Fibroblast of upper back skin (primary cell): ENCODE measurements around the gene CLASP1.
A peak's percentile ranks its signal among the peaks of the same experiment; 100 is the strongest.
"Not testable (repeated sequence)": the region's sequence is repeated elsewhere in the genome, so short reads cannot be mapped to it uniquely, and the experiment has no call there.

Experiments used
- DNase-seq: peaks from one replicate; pipeline ENCODE4 v3.0.0-alpha.2; 2013

The CLASP1 gene

DNA sequence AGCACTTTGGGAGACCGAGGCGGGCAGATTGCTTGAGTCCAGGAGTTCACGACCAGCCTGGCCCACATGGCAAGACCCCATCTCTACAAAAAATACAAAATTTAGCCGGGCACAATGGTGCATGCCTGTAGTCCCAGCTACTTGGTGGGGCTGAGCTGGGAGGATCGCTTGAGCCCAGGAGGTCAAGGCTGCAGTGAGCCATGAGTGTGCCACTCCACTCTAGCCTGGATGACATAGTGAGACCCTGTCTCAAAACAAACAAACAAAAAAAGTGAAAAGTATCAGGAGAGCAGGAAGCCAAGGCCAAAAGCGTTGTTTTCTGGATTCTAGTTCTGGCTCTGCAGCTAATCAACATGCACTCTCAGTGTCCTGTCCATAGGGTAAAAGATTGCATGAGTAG is 10.7 kb upstream of the CLASP1 start:
- no peak for DNase-seq

DNA sequence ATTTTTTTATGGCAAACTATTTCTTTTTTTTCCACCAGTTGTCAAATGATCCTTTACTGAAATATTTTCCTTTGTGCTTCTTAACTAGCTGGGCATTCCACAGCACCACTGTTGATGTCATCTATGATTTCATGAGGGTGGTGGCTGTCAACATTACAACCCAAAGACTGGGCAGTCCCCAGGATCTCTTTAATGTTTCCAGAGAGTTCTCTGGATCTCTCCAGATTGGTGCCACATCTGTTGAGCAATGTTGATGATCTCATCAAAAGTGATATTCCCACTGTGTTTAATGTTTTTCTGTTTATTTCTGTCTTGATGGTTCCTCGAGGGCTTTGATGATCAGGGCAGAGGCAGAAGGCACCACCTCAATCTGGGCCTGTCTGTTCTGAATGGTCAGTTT is 9.1 kb upstream of the CLASP1 start:
- DNase-seq = not testable (repeated sequence)

DNA sequence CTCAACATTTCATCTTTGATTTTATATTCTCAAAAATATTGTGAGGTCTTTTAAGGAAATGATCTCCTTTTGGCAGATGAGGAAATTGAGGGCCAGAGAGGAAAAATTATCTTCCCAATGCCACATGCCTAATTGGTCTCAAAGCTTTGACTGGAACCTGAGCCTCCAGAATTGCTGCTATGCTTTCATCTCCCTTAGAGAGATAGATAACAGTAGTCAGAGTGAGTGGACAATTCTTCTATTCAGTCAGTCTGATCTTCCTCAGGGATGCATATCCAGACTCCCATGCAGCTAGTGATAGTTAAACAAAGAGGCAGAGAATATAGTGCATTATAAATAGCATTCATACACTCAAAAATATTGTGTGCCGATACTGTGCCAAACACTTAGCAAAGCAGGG is 3.8 kb upstream of the CLASP1 start:
- DNase-seq = no peak

DNA sequence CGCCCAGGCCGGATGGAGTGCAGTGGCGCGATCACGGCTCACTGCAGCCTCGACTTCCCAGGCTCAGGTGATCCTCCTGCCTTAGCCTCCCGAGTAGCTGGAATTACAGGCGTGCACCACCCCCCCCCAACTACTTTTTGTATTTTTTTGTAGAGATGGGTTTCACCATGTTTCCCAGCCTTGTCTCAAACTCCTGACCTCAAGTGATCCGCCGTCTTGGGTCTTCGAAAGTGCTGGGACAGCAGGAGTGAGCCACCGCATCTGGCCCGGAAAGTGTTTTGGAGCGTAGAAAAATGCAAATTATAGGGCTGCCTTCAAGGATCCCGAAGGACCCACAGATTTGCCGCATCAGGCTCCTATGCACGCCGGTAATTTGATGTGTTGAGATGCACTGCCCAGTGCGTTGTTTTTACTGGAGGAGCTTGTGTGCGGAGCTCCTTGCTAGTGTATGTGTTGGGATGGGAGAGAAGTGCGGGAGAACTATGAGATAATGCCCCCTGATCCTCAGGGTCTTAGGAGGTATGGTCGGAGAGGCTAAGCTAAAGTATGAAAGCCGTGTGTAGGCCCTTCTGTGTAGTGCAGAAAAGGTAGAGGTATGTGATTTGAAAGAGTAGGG is 1.2 kb upstream of the CLASP1 start:
- DNase-seq = no peak

DNA sequence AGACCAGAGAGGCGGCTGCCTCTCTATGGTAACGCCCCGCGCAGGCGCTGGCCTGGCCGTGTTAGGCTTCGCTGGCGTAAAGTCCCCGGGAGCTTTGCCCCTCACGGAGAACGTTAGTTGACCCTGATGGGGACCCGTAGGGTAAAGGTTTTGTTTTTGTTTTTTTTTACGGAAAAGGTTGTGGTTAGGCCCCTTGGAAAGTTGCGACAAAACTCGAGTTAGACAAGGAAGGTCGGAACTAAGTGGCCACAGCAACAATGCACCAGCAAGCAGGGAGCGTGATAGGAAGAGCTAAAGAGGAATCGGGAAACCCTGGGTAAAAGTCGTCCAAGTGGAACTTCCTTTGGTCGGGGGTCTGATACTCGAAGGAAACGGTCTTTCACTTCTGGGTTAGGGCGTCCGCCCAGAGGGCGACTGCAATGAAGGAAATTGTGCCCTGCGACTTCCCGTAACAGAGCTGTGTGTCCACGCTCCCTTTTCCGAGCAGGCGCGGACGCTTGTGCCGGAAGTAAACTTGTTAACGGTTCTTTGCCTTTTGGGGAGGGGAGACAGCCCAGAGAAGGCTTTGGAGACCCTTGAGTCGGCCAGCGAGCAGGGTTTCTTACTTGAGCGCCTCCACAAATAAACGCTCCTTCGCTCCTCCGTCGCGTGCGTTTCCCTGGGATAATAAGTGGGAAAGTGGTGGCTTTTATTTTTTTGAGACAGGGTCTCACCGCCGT is 493 bp upstream of the CLASP1 start:
- DNase-seq = peak; percentile 98

DNA sequence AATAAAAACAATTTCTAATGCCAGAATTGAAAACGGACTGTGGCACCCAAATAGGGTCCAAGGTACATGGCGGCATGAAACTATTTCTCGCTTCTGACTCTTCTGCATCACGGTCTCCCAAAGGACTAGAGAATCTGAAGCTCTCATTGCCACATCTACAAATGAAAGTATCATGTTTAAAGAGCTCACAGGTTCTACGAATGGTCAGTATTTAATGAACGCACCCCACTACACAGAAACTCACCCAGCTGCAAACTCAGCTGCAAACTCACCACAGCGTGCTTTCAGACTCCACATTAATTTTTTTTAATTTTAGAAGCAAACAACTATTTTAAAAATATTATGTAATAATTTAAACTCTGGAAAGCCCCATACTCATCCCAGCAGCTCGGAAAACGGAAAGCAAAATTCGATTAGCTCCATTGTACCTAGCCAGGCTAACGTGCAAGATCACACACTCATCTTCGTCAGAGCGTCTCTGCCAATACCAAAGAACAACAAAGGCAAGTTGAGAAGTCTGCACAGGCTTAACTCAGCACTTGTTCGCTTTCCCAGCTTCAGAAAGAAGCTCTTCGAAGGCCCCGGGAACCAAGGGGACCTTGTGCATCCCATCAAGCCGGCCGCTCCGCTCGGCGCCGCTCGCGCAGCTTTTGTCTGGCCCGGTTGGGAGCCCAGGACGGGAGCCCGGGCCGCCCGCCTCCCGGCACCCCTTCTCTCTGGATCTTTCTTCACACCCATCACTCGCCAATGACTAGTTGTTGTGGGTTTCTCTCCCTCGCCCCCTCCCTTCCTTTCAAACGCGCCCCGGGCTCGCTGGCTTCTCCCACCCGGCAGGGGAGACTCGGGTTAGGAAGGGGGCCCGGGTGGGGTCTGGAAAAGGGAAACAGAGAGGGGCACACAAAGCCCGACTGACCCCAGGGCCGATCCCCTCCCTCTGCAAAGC is 785 bp downstream of the CLASP1 start:
- DNase-seq = peak; percentile 48

DNA sequence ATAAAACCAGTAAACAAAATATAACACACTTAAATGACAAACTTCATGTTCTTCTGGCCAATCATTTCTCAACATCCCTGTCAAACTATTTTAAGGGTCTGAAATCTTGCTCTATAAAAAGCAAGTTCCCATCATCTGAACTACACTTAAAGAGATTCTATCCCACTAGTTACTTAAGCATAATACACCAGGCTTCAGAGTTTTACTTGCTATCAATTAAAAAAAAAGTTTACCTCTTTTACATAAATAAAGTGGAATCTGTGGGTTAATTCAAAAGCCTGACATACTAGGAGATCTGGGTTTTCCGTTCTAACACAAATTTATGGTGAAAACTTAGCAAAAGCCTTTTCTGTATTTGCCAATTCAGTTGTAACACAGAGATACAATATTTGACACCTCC is 1.9 kb downstream of the CLASP1 start:
- no peak for DNase-seq

DNA sequence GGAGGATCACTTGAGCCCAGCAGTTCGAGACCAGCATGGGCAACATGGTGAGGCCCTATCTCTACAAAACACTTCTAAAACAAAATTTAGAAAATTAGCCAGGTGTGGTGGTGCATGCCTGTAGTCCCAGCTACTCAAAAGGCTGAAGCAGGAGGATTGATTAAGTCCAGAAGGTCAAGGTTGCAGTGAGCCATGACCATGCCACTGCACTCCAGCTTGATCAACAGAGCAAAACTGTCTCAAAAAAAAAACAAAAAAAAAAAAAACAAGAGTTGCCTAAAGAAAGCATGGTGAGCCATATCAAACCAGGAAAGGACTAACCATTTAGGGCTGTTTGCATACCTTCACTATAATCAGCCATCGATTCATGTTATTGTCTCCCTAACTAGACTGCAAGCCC is 4.5 kb downstream of the CLASP1 start:
- no peak for DNase-seq

DNA sequence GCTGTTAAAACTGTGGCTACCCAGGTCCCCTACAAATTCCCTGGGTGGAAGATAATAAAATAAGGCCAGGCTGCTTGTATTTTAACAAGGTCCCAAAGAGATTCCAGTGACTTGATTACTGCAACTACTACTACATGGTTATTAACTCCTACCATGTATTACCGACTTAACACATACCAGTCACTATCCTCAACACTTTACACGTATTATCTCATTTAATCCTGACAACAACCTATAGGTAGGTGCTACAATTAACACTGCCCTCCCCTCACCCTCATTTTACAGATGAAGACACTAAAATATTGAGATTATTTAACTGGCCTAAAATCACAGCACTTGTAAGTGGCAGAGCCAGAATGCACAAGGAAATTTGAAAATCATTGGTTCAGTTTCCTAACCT is 5.4 kb downstream of the CLASP1 start:
- no peak for DNase-seq

DNA sequence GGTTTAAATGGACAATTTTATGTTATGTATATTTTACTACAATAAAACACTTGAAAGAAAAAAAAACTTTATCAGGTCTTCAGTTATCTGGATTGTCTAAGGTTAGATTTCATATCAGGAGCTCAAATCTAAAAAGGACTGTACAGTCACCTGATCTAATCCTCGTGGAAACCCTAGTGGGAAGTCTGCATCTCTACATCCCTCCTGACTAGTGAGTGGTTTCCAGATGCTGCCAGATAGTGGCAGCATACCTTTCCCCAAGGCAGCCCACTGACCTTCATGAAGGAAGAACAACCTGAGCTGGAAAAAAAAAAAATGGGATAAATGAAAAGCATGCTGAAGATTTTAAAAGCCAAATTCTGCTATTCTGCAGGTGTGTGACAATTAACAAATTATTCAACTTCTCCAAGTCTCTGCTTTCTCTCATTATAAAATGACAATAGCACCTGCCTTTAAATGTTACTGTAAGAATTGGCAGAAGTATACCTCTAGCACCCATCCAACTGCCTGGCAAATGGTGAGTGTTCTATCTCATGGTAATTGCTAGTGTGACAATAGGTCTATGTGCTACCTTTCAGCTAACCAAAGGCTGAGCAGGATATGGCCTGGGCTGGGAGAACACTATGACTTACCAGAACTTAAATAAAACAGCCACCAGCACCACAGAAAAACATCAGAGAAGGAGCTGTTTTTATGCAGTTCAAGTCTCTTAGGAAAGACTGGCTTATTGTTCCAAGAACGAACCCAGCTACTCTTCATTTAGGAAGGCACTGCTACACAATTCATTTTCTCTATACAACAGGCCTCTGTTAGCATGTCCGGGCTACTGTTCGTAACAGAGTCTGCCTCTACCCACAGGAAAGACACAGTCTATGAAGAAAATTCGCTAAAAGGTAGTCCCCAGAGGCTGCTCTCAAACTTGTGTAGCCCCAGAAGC is 8.6 kb downstream of the CLASP1 start:
- no peak for DNase-seq

DNA sequence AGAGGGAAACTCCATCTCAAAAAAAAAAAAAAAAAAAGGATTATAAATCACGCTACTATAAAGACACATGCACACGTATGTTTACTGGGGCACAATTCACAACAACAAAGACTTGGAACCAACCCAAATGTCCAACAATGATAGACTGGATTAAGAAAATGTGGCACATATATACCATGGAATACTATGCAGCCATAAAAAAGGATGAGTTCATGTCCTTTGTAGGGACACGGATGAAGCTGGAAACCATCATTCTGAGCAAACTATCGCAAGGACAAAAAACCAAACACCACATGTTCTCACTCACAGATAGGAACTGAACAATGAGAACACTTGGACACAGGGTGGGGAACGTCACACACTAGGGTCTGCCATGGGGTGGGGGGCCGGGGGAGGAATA is 9.4 kb downstream of the CLASP1 start:
- DNase-seq = not testable (repeated sequence)

DNA sequence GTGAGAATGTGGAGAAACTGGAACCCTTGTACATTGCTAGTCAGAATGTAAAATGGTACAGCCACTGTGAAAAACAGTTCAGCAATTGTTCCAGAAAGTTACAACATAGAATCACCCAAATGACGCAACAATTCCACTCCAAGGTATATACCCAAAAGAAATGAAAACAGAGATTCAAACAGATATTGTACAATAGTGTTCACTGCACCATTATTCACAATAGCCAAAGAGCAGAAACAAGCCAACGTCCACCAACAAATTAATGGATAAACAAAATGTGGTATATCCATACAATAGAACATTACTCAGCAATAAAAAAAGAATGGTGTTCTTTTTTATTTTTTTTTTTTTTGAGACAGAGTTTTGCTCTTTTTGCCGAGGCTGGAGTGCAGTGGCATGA is 10.9 kb downstream of the CLASP1 start:
- DNase-seq = no peak

DNA sequence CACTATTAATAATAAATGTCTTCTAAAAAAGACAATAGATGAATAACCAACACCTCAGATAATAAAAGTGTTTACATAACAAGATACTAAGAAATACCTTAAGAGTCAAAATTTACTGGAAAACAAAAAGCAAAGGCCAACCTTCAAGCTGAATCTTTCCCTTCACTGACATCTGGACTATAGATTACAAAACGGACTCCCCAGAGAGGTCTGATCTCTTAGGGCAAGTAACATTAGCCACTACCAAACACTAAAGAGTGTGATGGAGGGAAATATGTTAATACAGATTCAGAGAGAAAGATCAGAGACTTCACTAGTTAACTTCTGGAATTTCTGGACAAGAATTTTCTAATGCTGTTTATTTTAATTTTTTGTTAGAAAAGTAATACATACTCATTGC is 13.9 kb downstream of the CLASP1 start:
- no peak for DNase-seq

DNA sequence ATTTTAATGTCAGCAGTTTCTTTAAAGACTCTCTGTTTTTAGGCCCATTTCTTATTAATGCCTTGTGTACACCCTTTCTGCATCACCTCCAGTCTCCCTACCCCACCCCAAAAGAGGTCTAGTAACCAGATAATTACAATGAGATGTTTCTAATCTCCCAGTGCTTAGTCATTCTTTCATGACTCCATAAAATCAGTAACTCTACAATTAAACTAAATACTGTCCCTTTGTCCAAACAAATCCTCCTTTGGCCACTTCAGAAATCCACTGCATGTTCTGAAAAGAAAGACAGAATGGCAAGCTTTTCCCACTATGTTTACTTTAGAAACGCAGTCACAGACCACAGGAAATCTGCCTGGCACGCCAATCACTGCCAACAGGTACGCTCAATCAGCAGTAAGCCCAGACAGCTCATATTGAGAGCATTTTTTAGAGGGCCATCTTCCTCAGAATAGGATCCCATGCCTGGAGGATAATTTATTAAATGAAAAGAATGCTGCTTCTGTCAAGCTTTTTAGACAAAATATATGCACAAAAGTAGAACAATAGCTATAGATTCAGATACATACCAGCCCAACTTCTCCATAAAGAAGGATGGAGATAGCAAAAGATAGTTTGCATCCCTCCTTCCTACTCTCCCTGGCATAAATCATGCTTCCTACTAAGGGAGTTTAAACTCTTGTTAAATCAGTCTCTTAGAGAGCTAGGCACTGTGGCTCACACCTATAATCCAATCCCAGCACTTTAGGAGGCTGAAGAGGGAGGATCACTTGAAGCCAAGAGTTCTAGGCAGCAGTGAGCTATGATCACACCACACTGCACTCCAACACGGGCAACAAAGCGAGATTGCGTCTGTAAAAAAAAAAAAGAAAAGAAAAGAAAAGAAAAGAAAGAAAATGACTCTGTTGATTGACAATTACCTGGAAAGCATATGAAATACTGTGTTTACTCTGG is 14.6 kb downstream of the CLASP1 start:
- peak; percentile 33 for DNase-seq

DNA sequence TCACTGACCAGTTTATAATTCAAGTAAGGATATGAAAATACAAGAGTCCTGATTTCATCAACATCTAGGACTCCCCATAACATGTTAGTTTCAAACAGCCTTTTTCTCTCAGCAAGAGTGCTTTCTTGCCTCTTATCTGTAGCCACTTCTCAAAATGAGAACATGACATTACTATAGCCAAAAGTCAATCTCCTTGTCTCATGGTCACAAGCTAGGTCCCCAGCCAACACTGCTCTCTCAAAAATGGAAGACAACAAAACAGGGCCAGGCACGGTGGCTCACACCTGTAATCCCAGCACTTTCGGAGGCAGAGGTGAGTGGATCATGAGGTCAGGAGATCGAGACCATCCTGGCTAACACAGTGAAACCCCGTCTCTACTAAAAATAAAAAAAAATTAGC is 15.8 kb downstream of the CLASP1 start:
- no peak for DNase-seq

DNA sequence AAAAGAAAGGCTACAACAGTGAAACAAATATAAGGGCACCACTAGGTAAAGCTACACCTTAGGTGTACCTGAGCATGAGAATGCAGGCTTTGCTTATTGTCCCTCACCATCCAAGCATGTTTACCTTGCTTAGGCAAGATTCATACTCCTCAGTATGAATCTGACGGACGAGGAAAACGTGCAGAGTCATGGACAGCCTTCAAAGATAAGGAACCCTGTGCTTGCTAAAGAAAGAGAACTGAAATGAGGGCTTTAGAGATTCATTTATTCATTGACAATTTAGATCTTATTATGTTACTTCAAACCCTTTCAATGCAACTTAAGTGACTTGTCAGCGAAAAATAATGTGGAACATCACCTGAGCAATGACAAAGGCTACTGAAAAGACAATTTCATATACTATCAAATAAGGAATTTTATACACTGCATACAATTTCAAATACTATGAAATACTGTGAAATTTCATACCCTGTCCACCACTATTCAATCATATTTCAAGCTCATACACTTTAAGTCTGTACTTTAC is 21.7 kb downstream of the CLASP1 start:
- no peak for DNase-seq

DNA sequence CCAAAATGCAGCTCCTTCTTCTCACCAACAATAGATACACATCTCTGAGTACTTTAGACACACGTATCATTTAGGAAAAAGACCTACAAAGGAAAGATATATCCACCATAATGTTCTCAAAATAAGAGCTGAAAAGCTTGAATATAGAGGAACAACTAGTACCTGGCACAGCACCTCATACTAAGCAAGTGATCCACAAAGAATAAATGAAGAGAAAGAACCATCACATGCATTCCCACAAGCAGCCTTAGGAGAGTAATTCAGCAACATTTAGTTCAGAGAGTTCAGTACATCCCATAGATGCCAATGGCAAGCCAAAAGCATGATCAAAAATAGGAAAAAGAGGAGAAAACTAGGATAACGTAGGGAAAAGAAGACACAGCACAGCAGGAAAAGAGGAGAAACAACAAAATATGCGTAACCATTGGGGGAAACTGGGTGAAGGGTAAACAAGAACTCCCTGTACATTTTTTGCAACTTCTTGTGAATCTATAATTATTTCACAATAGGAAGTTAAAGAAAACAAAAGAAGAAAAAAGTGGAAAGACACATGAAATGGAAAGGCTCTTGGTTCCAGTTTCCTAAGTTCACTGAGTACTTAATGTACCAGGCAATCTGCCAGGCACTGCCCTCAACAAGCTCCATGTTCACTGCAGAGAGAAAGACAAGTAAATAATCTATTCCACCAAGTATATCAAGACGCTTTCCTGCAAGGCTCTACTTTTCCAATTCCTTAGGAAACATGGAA is 22.3 kb downstream of the CLASP1 start:
- DNase-seq = no peak

DNA sequence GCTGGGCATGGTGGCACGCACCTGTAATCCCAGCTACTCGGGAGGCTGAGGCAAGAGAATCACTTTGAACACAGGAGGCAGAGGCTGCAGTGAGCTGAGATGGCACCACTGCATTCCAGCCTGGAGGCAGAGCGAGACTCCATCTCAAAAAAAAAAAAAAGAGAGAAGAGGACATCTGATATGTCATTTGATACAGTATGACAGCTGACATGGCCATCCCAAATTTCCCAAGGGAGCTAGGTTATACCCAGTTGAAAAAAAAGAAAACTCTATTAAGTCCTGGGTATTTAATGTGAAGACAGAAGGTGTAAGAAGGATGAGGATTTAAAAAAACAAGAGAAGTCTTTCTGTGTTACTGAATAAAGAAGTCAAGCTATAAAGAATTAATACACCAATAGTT is 23.3 kb downstream of the CLASP1 start:
- no peak for DNase-seq

DNA sequence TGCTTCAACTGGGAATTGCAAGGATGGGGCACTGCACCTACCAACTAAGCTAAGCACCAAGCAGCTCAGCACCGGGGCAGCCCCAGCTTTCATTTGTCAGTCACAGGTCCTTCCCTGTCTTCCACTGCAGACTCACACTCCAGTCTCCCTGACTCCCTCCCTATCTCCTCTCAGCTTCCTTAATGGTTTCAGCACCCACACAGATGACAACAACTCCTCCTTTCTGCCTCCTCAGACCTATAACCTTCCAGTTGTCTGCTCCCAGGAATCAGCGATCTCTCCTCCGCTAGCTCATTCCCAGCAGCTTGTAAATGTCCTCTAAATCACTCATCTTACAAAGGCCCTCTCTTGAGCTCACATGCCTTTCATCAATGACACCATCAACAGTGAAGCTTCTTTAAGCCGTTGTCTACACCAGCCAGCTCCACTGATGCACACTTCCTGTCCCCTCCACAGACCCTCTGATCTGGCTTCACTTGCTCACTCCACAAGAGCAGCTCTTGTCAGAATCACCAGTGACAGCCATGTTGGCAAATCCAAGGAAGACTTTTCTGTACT is 32.1 kb downstream of the CLASP1 start:
- DNase-seq = no peak

DNA sequence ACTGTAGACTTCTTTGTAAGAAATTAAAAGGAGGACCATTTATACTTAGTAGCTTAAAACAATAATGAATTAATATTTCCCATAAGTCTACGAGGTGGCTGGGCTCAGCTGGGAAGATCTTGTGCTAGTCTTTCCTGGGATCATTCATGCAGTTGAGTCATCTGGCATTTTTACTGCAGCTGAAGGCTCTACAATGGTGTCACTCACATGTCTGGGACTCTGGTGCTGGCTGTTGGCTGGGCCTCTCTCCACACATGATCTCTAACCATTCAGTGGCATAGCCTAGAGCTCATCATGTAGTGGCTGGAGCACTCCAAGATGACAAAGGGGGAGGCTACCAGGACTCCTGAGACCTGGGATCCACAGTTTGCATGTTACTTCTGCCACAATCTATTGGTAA is 35.5 kb downstream of the CLASP1 start:
- no peak for DNase-seq
